NCI-H2196 (cell line): ENCODE measurements around the gene SPRR2F.
A peak's percentile ranks its signal among the peaks of the same experiment; 100 is the strongest.
"Not testable (repeated sequence)": the region's sequence is repeated elsewhere in the genome, so short reads cannot be mapped to it uniquely, and the experiment has no call there.

ENCODE experiments used
- DNase-seq: peaks from one replicate; lab custom pipeline; 2025; ENCODE audit not compliant: unreplicated experiment; lab: John Stamatoyannopoulos, UW

SPRR2F gene, protein sequence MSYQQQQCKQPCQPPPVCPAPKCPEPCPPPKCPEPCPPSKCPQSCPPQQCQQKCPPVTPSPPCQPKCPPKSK

DNA sequence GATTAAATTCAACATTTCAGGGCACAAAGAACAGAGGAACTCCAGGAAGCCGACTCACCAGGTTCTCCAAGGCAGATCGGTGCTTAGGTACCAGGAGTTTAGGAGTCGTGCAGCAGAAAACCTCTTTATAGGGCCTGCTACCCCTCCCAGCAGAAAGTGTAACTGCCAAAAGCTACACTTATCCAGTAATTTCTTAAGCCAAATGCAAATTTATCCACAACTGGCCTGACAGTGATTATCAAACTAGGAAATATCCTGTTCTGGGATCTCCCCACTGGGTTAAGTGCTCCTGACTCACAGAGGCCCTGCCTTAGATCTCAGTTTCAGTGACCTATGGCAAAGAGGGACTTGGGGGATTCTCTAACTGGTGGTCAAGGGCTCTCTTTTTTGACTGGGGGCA is at the start of gene SPRR2F:
TSS of gene SPRR2F (minus strand) at position 101 of the 400 bp plus-strand sequence. CDS start 783 bp downstream, outside the sequence.
- DNase-seq = no peak

DNA sequence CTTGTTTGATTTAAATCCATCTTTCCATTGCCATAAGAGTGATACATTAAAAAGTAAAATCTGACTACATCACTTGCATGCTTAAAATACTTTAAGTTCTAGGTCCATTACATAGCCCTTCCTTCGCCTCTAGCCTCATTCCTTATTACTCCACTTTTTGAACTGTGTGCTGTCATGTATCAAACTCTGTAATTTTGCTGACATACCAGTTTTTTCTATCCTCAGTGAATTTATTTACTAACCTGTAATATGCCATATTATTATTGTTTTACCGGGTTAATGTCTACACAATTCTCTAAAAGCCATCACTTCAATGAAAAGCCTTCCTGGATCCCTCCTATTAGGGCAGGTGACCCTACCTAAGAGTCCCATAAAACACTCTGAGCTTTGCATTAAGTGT is 42.2 kb upstream of the SPRR2F start:
- DNase-seq = no peak

DNA sequence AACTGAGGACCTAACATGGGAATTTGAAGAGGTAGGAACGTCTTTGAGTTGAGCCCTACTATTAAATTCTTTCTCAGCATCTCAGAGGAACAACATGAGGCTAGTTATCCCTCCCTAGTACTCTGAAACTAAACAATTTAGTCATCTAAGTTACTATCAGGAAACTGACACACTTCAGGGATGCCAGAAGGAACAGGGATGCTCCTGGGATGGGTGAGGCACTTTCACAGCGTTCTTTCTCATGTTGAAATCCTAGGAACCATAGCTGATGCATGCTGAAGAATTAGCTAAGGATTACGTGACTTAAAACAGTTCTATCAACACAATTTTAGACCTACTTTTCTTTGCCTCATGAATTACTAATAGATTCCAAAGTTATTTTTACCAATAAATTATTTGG is 39.2 kb upstream of the SPRR2F start:
- DNase-seq = no peak

DNA sequence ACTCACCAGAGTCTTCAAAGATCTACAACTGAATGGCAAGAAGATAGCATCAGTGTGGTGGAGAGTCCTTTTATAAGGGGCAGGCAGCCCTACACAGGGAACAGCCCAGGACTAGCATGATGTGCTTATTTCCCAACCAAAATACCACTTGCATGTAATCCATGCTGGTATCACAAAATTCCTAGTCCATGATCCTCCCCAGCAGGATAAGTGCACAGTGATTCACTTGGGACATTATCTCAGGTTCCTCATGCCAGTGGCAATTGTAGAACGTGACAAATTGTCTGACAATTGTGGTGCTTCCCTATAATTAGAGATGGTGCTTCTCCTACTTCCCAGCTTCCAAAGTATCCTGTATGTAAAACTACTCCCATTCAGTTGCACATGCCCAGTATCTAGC is 37.5 kb upstream of the SPRR2F start, which contains the start of gene SPRR2G:
TSS of gene SPRR2G (minus strand) at position 45 of the 400 bp plus-strand sequence. CDS start 780 bp downstream, outside the sequence.
- DNase-seq = no peak

DNA sequence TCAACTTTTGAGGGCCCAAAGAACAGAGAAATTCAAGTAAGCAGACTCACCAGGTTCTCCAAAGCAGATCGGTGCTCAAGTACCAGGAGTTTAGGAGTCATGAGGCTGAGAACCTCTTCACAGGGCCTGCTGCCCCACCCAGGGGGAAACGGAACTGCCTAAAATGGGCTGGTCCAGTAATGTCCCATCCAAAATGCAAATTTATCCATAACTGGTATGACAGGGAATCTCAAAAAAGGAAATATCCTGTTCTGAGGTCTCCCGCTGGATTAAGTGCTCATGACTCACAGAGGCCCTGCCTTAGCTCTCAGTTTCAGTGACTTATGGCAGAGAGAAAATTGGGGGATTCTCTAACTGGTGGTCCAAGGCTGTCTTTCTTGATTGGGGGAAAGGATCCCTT is 28.1 kb upstream of the SPRR2F start:
- no peak for DNase-seq

DNA sequence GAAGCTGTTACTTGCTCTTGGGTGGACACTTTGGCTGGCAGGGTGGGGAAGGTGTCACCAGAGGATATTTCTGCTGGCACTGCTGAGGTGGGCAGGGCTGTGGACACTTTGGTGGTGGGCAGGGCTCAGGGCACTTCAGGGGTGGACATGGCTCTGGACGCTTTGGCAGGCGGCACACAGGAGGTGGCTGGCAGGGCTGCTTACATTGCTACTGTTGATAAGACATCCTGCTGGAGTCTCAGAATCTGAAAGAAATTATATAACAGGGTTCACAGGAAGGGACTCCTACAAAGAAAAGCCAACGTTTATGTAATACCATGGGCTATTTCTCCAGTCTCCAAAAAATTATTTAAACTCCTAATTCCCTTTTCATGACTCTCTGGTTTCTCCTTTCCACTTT is 27.2 kb upstream of the SPRR2F start:
- DNase-seq = no peak

DNA sequence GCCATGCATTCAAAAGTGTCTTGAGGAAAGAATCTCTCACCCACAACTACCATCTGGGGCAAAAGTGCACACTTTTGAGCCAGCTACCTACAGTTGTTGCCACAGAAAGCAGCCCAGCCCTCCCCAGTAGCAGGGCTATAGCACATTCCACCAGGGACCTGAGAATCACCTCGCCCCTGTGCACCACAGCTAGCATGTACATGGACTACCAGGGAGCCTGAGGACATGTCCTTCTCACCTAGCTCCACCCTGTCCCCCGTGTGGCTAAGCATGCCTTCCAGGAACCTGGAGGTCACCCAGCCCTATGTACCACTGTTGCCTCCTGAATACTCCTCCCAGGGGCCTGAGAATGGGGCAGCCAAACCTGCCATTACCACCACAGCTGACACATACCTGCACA is 20.4 kb upstream of the SPRR2F start:
- DNase-seq = no peak

DNA sequence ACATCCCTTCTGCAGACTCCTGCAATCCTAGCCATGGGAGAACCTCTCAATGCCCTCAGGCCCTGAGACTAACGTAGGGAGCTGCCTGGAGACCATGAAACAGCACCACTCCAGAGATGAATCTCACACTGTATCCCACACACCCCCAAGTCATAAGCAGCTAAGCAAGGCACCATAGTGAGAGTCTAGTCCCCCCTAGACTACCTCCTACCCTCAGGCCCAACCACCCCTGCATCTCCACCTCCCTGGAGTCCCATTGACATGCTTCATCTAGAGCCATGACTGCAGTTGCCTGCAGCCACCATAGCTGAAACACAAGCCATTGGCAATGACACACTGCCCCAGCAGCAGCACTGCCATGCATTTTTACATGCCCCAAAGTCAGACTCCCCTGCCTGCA is 20.0 kb upstream of the SPRR2F start:
- DNase-seq = no peak

DNA sequence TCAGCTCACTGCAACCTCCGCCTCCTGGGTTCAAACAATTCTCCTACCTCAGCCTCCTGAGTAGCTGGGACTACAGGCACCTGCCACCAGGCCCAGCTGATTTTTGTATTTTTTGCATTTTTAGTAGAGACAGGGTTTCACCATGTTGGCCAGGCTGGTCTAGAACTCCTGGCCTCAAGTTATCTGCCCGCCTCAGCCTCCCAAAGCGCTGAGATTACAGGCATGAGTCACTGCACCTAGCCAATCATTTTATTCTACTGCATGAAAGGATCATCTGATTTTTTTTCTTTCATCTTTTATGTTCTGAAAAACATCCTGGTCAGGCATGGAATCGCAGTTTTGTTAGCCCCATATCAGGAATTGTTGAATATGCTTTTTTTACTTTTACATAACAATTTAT is 15.4 kb upstream of the SPRR2F start:
- not testable (repeated sequence) for DNase-seq

DNA sequence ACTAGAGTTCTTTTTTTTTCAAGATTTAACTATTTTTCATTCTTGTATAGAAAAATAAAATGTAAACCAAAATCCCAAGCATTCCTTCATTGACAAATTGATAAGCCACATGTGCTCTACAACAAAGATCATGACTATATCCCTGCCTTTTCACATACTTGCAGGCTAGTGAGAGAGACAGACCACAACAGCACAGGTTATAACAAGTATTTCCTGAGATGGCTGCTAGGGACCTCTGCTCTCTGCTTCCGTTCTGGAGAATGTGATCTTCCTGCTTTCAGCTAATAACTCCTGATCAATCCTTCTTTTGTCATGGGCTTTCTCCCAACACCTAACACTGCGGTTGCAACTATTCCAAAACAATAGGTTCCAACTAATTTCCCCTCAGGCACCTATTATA is 14.0 kb upstream of the SPRR2F start:
- DNase-seq = no peak

DNA sequence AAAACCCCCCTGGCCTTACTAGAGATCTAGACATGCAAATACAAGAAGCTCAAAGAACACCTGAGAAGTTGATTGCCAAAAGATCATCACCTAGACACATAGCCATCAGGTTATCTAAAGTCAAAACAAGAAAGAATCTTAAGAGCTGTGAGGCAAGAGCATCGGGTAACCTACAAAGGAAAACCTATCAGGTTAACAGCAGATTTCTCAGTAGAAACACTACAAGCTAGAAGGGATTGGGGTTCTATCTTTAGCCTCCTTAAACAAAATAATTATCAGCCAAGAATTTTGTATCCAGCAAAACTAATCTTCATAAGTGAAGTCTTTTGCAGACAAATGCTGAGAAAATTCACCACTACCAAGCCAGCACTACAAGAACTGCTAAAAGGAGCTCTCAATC is 12.2 kb upstream of the SPRR2F start:
- no peak for DNase-seq

DNA sequence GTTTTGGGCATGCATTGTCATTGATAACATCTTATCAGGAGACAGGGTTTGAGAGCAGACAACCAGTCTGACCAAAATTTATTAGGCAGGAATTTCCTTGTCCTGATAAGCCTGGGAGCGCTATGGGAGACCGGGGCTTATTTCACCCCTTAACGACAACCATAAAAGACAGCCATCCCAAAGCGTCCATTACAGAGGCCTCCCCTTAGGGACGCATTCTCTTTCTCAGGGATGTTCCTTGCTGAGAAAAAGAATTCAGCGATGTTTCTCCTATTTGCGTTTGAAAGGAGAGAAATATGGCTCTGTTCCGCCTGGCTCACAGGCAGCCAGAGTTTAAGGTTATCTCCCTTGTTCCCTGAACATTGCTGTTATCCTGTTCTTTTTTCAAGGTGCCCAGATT is 10.5 kb upstream of the SPRR2F start:
- DNase-seq = not testable (repeated sequence)

DNA sequence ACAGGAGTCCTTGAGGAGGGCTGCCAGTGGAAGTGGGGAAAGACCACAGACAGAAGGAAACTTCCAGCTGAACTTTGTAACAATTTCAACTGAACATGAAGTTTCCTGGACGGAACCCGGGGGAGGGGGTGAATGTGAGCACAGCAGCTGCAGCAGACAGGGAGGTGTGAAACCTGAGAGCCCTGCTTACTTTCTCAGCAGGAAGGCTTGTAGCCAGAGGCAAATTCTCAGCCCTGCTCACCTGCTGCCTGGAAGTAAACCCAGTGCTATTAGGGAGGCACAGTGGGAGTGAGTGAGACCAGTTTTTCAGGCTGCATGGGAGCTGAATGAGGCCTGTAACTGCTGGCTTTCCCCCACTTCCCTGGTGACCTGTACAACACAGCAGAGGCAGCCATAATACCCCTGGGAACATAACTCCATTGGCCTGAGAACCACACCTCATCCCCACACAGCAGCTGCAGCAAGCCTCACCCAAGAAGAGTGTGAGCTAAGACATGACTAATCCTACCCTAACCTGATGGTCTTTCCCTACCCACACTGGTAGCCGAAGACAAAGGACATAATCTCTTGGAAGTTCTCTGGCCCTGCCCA is 9.6 kb upstream of the SPRR2F start:
- peak; percentile 81 for DNase-seq

DNA sequence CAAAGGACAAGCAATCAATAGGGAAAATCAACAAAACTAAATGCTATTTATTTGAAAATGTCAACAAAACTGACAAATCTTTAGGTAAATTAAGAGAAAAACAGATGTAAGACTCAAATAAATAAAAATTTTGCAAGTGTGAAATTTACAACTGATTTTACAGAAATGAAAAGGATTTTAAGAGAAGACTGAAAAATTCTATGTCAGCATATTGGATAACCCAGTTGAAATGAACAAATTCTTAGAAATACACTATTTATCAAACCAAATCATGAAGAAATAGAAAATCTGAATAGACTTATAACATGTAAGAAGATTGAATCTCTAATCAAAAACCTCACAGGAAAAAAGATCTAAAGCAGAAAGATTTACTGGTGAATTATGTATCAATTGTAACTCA is 7.6 kb upstream of the SPRR2F start:
- no peak for DNase-seq

DNA sequence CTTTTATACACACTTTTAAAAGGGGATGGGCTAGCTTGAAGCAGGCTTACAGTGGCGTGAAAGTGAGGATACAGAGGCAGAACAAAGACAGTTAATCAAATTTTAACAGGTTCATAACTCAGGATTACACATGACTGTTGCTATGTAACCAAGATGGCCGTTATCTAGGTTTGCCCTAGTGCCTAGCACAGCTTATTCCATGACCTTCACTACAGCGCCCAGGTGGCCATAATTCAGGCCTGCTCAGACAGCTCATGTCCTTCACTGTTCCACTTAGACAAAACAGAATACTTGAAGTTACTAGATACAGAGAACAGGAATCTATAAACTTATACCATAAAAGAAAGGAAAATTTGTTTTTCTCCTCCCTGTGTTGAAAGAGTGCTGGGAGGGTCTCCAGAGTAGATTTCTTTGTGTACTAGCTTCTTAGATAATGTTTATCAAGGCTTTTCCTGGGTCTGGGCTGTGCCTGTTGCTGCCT is 6.2 kb upstream of the SPRR2F start:
- DNase-seq = no peak

DNA sequence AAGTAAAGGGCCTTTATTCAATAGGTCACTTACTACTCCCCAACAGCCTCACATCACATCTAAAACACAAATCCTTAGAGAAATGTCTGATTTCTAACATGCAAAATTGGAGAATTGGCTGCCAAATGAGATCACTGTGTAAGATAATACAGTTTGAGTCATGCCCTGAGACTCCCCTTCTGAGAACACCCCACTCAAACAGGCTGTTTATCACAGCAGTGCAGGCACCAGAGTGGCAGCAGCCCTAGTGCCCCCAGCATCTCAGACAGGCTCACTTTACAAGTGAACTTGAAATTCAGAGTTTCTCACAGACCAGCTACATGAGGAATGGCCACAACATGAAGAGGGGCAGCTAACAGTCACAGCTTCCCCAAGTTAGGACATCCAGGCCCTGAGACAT is 1.9 kb upstream of the SPRR2F start:
- DNase-seq = not testable (repeated sequence)

DNA sequence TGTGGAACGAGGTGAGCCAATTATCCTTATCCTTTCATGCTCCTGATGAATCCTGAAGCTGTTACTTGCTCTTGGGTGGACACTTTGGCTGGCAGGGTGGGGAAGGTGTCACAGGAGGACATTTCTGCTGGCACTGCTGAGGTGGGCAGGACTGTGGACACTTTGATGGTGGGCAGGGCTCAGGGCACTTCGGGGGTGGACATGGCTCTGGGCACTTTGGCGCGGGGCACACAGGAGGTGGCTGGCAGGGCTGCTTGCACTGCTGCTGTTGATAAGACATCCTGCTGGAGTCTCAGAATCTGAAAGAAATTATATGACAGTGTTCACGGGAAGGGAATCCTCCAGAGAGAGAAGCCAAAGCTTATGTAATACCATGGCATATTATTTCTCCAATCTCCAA is 862 bp downstream of the SPRR2F start:
- DNase-seq = not testable (repeated sequence)

DNA sequence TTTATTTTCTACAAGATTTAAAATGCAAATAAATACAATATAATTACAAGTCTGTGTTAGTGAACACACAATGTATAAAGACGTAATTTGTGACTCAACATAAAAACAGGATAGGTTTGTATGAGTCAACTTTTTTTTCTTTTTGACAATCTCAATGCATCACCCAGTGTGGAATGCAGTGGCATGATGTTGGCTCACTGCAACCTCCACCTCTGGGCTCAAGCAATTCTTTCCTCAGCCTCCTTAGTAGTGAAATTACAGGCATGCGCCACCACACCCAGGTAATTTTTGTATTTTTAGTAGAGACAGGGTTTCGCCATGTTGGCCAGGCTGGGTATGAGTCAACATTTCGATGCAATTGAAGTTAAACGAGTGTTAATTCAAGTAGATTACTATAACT is 13.1 kb downstream of the SPRR2F start:
- no peak for DNase-seq

DNA sequence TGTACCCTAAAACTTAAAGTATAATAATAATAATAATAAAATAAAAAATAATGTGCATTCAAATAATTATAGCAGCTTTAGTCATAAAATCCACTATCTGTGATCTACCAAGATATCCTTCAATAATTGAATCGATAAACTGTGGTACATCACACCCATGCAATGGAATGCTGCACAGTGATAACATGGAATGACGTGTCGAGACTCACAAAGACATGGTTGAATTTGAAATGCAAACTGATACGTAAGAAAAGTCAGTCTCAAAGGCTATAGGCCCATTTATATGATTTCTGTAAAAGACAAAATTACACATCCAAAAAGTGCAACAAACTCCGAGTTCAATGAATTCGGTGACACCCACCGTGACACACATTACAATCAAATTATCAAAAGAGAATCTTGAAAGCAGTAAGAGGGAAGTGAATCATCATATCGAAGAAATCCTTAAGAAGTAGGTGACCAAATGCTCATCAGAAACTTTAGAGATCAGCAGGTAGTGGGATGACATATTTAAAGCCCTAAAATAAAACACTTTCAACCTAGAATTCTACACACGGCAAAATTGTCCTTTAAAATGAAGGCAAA is 13.8 kb downstream of the SPRR2F start:
- no peak for DNase-seq

DNA sequence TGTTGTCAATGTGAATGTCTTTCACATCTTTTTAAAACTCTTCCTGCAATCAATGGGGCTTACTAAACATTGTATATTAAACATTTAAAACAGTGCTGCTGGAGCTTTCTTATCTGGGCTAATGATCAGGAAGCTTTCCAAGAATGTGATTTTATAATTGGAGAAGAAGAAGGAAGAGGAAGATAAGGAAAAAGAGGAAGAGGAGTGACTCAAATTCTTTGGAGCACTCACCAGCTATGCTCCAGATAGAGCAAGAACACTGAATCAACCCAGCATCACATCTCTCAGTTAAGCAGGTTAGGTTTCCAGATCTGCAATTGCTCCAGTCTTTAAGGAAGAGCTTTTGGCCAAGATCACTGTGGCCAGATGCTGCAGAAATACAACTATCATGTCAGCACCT is 17.6 kb downstream of the SPRR2F start:
- DNase-seq = no peak

DNA sequence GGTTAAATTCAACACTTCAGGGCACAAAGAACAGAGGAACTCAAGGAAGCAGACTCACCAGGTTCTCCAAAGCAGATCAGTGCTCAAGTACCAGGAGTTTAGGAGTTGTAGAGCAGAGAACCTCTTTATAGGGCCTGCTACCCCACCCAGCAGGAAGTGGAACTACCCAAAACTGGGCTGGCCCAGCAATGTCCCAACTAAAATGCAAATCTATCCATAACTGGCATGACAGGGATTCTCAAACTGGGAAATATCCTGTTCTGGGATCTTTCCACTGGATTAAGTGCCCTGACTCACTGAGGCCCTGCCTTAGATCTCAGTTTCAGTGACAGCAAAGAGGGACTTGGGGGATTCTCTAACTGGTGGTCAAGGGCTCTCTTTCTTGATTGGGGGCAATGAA is 18.9 kb downstream of the SPRR2F start, which contains the start of gene SPRR2E:
TSS of gene SPRR2E (minus strand) at position 101 of the 400 bp plus-strand sequence. CDS start 775 bp downstream, outside the sequence.
- no peak for DNase-seq

DNA sequence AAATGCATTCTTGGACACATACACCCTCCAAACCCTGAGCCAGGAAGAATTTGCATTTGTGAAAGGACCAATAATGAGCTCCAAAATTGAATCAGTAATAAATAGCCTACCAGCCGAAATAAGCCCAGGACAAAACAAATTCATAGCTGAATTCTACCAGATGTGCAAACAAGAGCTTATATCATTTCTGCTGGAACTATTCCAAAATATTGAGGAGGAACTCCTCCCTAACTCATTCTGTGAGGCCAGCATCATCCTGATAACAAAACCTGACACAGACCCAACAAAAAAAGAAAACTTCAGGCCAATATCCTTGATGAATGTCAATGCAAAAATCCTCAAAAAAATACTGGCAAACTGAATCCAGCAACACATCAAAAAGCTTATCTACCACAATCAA is 25.7 kb downstream of the SPRR2F start:
- DNase-seq = no peak

DNA sequence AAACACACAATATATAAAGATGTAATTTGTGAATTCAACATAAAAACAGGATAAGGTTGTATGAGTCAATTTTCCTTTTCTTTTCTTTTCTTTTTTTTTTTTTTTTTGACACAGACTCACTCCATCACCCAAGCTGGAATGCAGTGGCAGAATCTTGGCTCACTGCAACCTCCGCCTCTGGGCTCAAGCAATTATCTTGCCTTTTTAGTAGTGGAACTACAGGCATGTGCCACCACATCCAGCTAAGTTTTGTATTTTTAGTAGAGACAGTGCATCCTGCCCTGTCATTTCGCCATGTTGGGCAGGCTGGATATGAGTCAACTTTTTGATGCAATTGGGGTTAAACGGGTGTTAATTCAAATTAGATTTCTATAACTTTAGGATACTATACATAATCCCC is 31.6 kb downstream of the SPRR2F start:
- no peak for DNase-seq
